Stimulated activated CD4-positive, alpha-beta T cell treated with anti-CD3 and anti-CD28 coated beads, Interleukin-2, amount 100 ng/mL, for 24 hours (primary cell): ENCODE data around the gene QRICH1.

Experiments
- DNase-seq, 2 donors: peaks; one replicate each; pipeline ENCODE4 v3.0.0-alpha.2; 2020

Gene QRICH1

DNA sequence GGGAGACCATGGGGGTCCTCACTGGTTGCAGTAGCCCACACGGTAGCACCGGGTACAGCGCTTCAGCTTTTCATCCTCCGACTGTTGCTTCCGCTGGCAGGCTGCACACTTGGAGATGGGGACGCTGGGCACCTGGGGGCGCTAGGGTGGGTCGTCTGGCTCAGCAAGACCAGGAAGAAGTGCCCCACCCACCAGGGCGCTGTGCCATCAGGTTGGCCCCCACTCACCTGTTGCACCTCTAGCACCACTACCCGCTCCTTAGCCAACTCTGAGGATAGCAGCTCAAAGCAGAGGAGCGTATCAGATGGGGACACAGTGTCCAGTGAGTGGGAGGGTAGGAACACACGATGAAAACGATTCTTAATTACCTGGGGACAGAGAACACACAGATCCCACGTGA is 18.4 kb upstream of the QRICH1 start:
- no peak for DNase-seq

DNA sequence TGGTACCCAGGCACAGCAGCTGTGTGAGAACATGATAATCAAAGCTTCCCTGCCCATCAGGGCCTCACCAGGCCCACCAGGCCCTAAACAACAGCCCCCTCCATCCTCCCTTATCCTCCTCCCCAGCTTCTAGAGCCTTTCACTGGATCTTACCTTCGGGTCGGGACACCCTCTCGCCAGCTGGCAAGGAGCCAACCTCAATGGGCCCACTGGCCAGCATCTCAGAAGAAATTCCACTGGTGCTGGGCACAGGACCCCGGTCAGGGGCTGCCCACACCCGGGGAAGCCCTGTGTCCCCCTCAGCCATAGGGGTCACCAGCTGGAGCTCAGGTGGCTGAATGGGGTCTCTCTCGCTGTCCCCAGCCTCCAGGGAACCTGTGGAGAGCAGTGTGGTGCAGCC is 17.5 kb upstream of the QRICH1 start:
- no peak for DNase-seq

GRCh38 chr3:49110780-49111179 is 16.9 kb upstream of the QRICH1 start:
- DNase-seq, result no peak

GRCh38 chr3:49108346-49108745 is 14.5 kb upstream of the QRICH1 start:
- no peak for DNase-seq

- DNase-seq, result peak; percentile 90 to 92
These were observed 10.8 kb upstream of the QRICH1 start, which contains the start of gene QARS1 for GRCh38 chr3:49104427-49105291. Gene QARS1 (minus strand): TSS chr3:49104757. CDS start chr3:49104733, 24 bp downstream.

- no peak for DNase-seq
These were observed 10.2 kb upstream of the QRICH1 start for GRCh38 chr3:49104052-49104426.

- no peak for DNase-seq
These were observed 6.3 kb upstream of the QRICH1 start for GRCh38 chr3:49100046-49100615.

DNA sequence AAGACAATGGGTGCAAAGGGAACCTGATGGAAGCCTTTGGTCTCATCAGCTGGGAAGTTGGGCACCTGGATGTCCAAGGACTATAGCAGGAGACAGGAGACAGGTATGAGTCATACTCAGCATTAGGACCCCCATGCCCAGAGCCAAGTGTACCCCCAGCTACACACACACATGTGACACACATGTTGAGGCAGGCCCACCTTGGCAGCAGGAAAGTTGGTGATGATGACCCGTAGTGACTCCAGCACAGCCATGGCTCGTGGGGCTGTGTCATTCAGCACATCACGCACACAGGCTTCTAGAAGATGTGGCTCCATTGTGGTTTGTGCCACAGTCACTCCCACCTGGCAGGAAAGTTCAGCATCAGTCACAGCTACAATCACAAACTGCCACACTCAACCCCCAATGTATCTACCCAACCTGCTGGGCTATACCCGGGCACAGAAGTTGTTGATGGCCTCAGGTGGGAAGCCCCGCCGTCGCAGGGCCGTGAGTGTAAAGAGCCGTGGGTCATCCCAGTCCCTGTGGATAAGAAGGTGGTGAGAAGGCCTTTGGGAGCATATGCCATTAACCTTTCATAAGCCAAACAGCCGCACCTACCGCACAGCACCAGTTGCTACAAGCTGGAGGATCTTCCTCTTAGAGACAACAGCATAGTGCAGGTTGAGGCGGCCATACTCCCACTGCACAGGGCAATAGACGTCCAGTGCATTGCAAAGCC is 5.2 kb upstream of the QRICH1 start:
- no peak for DNase-seq

- no peak for DNase-seq
These were observed 4.6 kb upstream of the QRICH1 start for GRCh38 chr3:49098429-49098828.

DNA sequence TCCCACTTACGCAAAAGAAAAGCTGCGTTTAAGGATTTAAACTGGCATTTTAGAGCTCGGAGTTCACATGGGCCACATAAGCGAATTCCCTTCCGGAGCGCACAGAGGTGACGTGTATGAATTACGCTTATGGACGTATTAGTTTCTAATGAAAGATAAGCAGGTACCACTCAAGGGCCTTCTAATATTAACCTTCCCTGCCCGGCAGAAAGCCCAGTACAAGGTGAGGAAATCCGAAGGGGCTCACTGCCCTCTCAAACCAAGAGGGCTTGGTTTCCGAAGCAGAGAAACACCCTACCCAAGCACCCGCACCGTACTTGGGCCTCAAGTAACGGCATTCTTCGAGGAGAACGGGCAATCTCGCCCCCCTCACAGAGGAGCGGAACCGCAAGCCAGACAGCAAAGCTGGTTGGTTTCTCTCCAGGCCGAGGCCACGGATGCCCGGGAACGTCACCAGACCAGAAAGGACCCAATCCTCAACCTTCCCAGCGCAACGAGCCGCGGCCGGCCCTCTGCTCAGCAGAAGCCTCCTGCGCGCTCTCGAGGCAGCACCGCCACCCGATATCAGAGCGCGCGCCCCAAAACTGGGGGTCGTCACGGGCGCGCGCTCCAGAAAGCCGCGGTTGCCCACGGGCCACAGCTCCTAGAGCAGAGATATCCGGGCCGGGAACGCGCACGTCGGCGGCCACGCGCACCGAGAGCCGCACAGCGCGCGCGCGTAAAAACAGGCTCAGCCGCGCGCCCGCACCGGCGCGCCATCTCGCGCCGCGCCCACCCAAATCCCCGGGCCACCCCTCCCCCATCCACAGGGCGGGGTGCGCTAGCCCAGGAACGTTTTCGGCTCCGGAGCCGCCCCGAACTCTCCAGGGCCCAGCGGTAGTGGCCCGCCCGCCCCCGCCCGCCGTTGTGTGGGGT is 676 bp downstream of the QRICH1 start:
- DNase-seq, result peak; percentile 84 to 88

- DNase-seq, result no peak
These were observed 12.4 kb downstream of the QRICH1 start for GRCh38 chr3:49081429-49081828.

DNA sequence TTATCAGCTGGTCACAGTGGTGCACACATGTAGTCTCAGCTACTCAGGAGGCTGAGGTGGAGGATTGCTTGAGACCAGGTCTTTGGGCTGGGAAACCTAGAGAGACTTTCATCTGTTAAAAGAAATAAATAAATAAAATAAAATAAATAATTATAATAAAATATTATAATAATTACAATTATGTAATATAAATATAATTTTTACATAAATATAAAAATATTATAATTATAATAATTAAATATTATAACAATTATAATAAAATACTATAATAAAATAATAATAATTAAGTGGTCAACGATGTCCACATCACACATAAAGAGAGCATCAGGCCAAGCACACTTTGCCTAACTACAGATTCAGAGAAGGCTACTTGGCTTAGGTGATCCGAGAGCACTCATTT is 14.6 kb downstream of the QRICH1 start:
- no peak for DNase-seq

DNA sequence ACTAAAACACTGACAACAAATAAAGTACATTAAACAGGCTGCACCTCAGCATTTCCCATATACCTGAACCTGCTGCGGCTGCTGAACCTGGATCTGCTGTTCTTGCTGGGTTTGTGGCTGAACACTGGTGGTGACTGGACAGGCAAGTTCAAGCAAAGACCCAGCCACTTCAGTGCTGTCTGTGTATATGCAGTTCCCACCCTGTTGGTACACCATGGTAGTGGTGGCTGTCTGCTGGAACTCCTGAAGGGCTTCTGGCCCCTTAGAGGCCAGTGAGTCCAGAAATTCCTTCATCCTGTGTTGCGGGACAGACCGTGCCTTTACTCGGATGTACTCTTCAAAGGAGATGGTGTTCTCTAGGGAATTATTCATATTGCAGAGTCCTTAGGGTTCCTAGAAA is 17.2 kb downstream of the QRICH1 start:
- DNase-seq, result no peak

GRCh38 chr3:49076116-49076515 is 17.8 kb downstream of the QRICH1 start:
- DNase-seq, result no peak

DNA sequence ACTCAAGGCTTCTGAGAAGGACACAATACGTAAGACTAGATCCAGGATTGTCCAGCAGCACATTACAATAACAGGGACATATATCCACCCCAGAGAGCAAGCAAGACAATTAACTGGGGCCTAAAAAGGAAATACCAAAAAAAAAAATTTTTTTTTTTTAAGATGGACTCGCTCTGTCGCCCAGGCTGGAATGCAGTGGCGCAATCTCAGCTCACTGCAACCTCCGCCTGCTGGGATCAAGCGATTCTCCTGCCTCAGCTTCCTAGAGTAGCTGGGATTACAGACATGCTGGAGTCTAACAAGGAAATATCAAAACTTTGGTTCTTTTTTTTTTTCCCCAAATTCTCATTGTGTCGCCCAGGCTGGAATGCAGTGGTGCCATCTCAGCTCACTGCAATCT is 35.9 kb downstream of the QRICH1 start:
- no peak for DNase-seq

DNA sequence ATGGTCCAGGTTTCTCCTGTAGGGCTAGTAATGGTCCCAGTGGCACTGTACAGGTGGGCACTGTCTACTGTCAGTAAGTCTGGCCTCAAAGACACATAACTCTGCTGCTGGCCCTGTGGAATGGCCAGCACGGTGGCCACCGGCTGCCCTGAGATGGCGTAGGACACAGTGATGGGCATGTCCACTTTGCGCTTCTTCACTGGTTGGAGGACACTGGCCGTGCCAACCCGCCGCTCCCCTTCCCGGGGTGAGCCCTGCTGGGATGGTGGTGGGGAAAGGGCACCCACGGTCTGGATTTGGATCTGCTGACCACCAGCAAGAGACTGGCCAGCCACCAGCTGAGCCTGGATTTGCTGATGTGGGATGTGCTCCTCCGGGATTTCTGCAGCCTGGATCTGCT is 36.6 kb downstream of the QRICH1 start:
- DNase-seq, result no peak

DNA sequence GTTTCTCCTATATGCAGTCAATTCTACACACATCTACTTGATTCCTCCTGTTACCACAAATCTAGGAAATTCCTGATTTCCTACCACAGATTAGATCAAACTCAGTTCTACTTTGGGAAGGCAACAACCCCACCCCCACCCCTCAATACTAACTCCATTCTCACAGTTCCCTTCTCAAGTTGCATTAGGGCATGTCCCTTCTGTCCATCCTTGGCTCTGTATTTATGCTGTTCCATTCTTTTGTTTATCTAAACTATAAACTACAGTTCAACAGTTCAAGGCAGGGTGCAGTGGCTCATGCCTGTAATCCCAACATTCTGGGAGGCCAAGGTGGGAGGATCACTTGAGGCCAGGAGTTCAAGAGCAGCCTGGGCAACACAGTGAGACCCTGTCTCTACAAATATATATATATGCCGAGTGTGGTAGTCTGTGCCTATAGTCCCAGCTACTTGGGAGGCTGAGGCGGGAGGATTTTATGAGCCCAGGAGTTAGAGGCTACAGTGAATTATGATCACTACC is 39.5 kb downstream of the QRICH1 start:
- no peak for DNase-seq

DNA sequence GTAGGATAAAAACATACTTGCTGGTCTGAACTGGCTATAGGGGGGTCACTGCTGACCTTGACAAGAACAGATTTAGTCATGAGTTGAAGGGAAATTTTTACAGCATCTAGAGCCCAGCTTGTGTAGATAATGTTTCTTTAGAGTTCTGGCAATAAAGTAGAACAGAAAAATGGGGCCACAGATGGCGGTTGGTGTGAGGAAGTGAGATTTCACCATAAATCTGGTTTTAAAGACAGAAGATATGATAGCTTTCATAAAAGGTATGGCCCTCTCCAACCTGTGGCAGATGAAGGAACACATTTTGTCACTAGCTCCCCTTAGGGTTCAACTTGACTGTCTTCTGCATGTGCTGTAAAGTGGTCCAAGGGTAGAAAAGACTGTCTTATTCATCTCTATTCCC is 40.3 kb downstream of the QRICH1 start:
- DNase-seq, result no peak

- no peak for DNase-seq
These were observed 58.6 kb downstream of the QRICH1 start for GRCh38 chr3:49035281-49035680.

DNA sequence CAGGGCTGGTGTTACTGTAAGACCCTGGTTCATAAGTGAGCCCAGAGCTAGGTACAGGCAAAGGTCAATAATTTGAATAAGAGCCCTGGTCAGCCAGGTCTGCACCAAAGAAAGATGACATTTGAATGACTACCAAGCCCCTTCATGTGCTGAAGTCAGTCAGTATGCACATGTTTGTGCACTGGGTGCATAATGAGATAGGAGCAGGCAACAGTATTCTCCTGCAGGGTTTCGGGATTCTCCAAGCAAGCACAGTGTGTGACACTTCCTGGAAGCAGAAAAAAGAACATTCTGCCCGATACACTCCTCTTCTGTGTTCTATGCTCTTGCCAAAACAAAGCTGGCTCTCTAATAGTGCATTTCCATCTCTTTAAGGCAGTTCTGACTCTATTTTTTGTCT is 59.2 kb downstream of the QRICH1 start:
- no peak for DNase-seq

- no peak for DNase-seq
These were observed 61.1 kb downstream of the QRICH1 start for GRCh38 chr3:49032646-49033304.

GRCh38 chr3:49030321-49030720 is 63.5 kb downstream of the QRICH1 start:
- no peak for DNase-seq
